ENCODE data around the gene TMEM190.

The TMEM190 gene

GRCh38 chr19:55341595-55342531, 34.8 kb upstream of the TMEM190 start:
- no peak overlapping the region for H3K4me3 ChIP-seq (ENCODE audit: insufficient read depth, low read depth, low read length, poor library complexity, severe bottlenecking)
- peaks cover 17% of the 10 kb centered on the region for H3K36me3 ChIP-seq (ENCODE audit: control insufficient read depth, insufficient read depth, low read length)

GRCh38 chr19:55344444-55344843, 32.2 kb upstream of the TMEM190 start:
- Histone ChIP-seq H3K4me1 (ENCODE audit: control insufficient read depth, insufficient read depth, low read length, poor library complexity, severe bottlenecking) (peaks cover 11% of the 10 kb centered on the region), H3K27ac (ENCODE audit: insufficient read depth, low read length, poor library complexity, severe bottlenecking) (no peak overlapping the region), H3K9me3 (ENCODE audit: control insufficient read depth, low read length) (no peaks in the 10 kb centered on the region), H3K4me3 (ENCODE audit: insufficient read depth, low read depth, low read length, poor library complexity, severe bottlenecking) (no peak overlapping the region), H3K36me3 (ENCODE audit: control insufficient read depth, insufficient read depth, low read length) (peaks cover 17% of the 10 kb centered on the region), H3K27me3 (replicated peaks; ENCODE audit: control insufficient read depth, insufficient read depth, low read length, poor library complexity, severe bottlenecking) (no peaks in the 10 kb centered on the region)
- DNase-seq: no peak

More at GRCh38 chr19:55341595-55342531, 34.8 kb upstream of the TMEM190 start:
- Histone ChIP-seq H3K27ac (ENCODE audit: insufficient read depth, low read length, poor library complexity, severe bottlenecking) (no peak overlapping the region), H3K4me1 (ENCODE audit: control insufficient read depth, insufficient read depth, low read length, poor library complexity, severe bottlenecking) (peaks cover 18% of the 10 kb centered on the region), H3K9me3 (ENCODE audit: control insufficient read depth, low read length) (no peaks in the 10 kb centered on the region), H3K27me3 (replicated peaks; ENCODE audit: control insufficient read depth, insufficient read depth, low read length, poor library complexity, severe bottlenecking) (no peaks in the 10 kb centered on the region)
- DNase-seq: no peak

- Histone ChIP-seq H3K9me3 (ENCODE audit: control insufficient read depth, low read length) (no peaks in the 10 kb centered on the region), H3K4me3 (ENCODE audit: insufficient read depth, low read depth, low read length, poor library complexity, severe bottlenecking) (no peak overlapping the region), H3K4me1 (ENCODE audit: control insufficient read depth, insufficient read depth, low read length, poor library complexity, severe bottlenecking) (peaks cover 10% of the 10 kb centered on the region), H3K27ac (ENCODE audit: insufficient read depth, low read length, poor library complexity, severe bottlenecking) (no peak overlapping the region), H3K36me3 (ENCODE audit: control insufficient read depth, insufficient read depth, low read length) (peaks cover 17% of the 10 kb centered on the region), H3K27me3 (replicated peaks; ENCODE audit: control insufficient read depth, insufficient read depth, low read length, poor library complexity, severe bottlenecking) (no peaks in the 10 kb centered on the region)
- DNase-seq: no peak
These were observed 31.4 kb upstream of the TMEM190 start for GRCh38 chr19:55345101-55345817.

GRCh38 chr19:55345818-55346724, 30.6 kb upstream of the TMEM190 start:
- no peak overlapping the region for H3K4me3 ChIP-seq (ENCODE audit: insufficient read depth, low read depth, low read length, poor library complexity, severe bottlenecking)
- H3K27me3 ChIP-seq (replicated peaks; ENCODE audit: control insufficient read depth, insufficient read depth, low read length, poor library complexity, severe bottlenecking): peaks cover 1% of the 10 kb centered on the region
- no peak for DNase-seq
- H3K36me3 ChIP-seq (ENCODE audit: control insufficient read depth, insufficient read depth, low read length): peaks cover 17% of the 10 kb centered on the region
- no peaks in the 10 kb centered on the region for H3K9me3 ChIP-seq (ENCODE audit: control insufficient read depth, low read length)
- peaks cover 3% of the 10 kb centered on the region for H3K4me1 ChIP-seq (ENCODE audit: control insufficient read depth, insufficient read depth, low read length, poor library complexity, severe bottlenecking)
- no peak overlapping the region for H3K27ac ChIP-seq (ENCODE audit: insufficient read depth, low read length, poor library complexity, severe bottlenecking)

DNA sequence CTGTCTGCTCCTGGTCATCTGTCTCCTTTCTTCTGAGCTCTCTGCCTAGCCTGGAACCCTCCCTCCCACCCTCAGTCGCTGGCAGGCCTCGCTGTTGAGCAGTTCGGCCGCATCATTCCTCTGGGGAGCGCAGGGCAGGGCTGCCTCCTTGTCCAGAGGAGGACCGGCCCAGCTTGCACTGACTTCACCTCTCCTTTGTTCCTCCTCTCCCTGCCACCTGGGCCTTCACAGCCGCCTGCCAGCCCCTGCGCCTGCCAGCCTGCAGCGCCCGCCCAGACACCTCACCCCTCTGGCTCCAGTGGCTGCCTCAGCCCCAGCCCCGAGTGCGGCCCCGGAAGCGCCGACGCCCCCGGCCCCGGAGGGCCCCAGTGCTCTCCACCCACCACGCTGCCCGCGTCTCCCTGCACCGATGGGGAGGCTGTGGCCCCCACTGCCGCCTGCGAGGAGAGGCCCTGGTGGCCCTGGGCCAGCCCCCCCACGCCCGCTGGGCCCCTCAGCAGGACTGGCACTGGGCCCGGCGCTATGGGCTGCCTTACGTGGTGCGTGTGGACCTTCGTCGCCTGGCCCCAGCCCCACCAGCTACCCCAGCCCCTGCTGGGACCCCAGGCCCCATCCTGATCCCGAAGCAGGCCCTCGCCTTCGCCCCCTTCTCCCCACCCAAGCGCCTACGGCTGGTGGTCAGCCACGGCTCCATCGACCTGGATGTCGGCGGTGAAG, 29.7 kb upstream of the TMEM190 start:
- peaks cover 8% of the 10 kb centered on the region for H3K27me3 ChIP-seq (replicated peaks; ENCODE audit: control insufficient read depth, insufficient read depth, low read length, poor library complexity, severe bottlenecking)
- no peak overlapping the region for H3K27ac ChIP-seq (ENCODE audit: insufficient read depth, low read length, poor library complexity, severe bottlenecking)
- H3K9me3 ChIP-seq (ENCODE audit: control insufficient read depth, low read length): no peaks in the 10 kb centered on the region
- no peak overlapping the region for H3K4me3 ChIP-seq (ENCODE audit: insufficient read depth, low read depth, low read length, poor library complexity, severe bottlenecking)
- H3K36me3 ChIP-seq (ENCODE audit: control insufficient read depth, insufficient read depth, low read length): peaks cover 17% of the 10 kb centered on the region
- DNase-seq: no peak
- H3K4me1 ChIP-seq (ENCODE audit: control insufficient read depth, insufficient read depth, low read length, poor library complexity, severe bottlenecking): no peaks in the 10 kb centered on the region

DNA sequence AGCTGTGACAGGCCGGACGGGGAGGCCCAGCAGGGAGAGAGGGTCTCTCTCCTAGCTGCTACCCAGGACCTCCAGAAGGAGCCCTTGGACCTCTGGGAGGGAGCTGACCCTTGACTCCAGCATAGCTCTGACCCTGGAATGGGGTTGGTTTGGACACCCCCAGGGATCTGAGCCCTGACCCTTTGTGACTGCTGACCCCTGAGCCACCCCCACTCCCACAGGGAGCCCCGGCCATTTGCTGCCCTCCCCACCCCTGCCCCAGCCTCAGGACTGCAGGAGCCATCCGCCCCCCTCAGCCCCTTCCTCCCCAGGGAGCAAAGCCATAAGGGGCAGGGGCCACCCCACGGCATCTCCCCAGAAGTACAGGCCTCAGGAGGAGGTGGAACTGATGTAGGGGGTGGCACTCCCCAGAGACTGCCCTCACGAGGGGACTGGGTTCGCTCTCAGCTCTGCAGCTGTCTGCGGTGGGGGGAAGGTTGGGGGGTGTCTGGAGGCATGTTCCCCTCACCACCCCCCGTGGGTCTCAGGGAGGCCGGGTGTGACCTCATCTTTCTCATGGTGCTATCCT, 29.1 kb upstream of the TMEM190 start:
- DNase-seq: no peak
- Histone ChIP-seq H3K27me3 (replicated peaks; ENCODE audit: control insufficient read depth, insufficient read depth, low read length, poor library complexity, severe bottlenecking) (peaks cover 8% of the 10 kb centered on the region), H3K27ac (ENCODE audit: insufficient read depth, low read length, poor library complexity, severe bottlenecking) (no peak overlapping the region), H3K4me3 (ENCODE audit: insufficient read depth, low read depth, low read length, poor library complexity, severe bottlenecking) (no peak overlapping the region), H3K4me1 (ENCODE audit: control insufficient read depth, insufficient read depth, low read length, poor library complexity, severe bottlenecking) (peaks cover 4% of the 10 kb centered on the region), H3K36me3 (ENCODE audit: control insufficient read depth, insufficient read depth, low read length) (peaks cover 14% of the 10 kb centered on the region), H3K9me3 (ENCODE audit: control insufficient read depth, low read length) (no peaks in the 10 kb centered on the region)

DNA sequence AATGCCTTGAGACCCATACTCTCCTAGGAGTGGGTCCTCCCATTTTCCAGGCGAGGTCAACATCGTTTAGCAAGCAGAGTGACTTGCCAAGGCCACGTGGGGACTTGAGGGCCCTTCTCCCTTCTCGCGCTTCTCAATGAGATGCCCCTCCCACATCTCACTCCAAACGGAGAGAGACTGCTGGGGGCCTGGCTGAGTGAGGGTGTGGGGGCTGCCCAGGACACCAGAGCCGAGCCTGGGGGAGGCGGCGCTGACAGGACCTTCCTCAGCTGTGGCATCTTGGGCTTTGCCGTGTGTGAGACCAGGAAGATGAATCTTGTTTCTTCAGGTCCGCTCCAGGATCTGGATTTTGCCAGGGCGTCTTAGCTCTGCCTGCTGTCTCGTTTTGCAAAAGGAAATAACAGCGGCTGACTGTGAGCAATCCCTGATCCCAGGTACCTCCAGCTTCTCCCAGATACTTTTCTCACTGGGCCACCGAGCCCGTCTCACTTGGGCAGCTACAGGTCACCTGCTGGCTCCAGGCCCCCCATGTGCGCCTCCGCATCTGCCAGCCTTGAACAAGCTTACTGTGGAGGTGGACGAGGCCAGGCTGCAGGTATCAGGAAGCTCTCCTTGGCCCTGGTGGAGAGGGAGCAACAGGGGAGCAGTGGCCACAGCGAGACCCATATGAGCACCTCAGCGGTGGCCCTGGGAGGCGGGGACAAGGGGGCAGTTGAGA, 28.1 kb upstream of the TMEM190 start:
- H3K36me3 ChIP-seq (ENCODE audit: control insufficient read depth, insufficient read depth, low read length): peaks cover 4% of the 10 kb centered on the region
- H3K4me1 ChIP-seq (ENCODE audit: control insufficient read depth, insufficient read depth, low read length, poor library complexity, severe bottlenecking): peaks cover 9% of the 10 kb centered on the region
- H3K27ac ChIP-seq (ENCODE audit: insufficient read depth, low read length, poor library complexity, severe bottlenecking): no peak overlapping the region
- peaks cover 8% of the 10 kb centered on the region for H3K27me3 ChIP-seq (replicated peaks; ENCODE audit: control insufficient read depth, insufficient read depth, low read length, poor library complexity, severe bottlenecking)
- H3K9me3 ChIP-seq (ENCODE audit: control insufficient read depth, low read length): no peaks in the 10 kb centered on the region
- no peak for DNase-seq
- H3K4me3 ChIP-seq (ENCODE audit: insufficient read depth, low read depth, low read length, poor library complexity, severe bottlenecking): no peak overlapping the region

DNA sequence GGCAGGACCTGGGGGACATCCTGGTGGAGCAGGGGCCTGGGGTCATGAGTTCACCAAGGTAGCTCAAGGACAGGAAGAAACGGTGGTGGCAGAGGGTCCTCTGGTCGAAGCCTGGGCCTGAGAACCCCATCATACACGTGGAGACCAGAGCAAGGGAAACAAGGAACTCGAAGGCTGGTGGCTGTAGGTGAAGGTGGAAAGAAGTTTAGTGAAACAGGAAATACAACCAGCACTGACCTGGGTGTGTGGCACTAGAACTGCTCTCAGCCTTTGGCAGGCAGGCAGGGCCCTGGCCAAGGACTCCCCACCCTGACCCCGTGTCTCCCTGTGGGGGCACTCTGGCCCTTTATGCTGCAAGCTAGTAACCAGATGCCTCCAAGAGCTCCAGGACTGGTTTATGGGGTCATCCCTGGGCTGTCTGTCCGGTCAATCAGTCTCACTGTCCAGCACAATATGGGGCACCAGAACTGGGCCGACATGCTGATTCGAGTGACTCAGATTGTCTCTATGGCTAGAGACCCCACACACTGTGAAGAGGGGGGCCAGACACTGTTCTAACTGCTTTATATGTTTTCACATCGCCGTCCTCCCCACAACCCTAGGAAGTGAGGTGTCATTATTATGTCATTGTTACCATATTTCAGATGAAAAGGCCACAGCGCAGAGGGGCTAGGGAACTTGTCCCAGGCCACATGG, 25.9 kb upstream of the TMEM190 start:
- Histone ChIP-seq H3K36me3 (ENCODE audit: control insufficient read depth, insufficient read depth, low read length) (no peaks in the 10 kb centered on the region), H3K4me1 (ENCODE audit: control insufficient read depth, insufficient read depth, low read length, poor library complexity, severe bottlenecking) (peaks cover 21% of the 10 kb centered on the region), H3K27me3 (replicated peaks; ENCODE audit: control insufficient read depth, insufficient read depth, low read length, poor library complexity, severe bottlenecking) (peaks cover 21% of the 10 kb centered on the region), H3K27ac (ENCODE audit: insufficient read depth, low read length, poor library complexity, severe bottlenecking) (no peak overlapping the region), H3K9me3 (ENCODE audit: control insufficient read depth, low read length) (no peaks in the 10 kb centered on the region), H3K4me3 (ENCODE audit: insufficient read depth, low read depth, low read length, poor library complexity, severe bottlenecking) (no peak overlapping the region)
- no peak for DNase-seq
